Measurements from ENCODE around the gene EGR4. TPM values are rescaled to one million over a fixed set of nuclear protein-coding genes. Genes with fewer than 3 reads are reported as not detected.

Gene EGR4
- total RNA-seq, 1 donor from 2014 or later, result not detected

- FAIRE-seq (no peak), DNase-seq (ENCODE audit: low read depth) (no peak)
- no peaks in the 10 kb centered on the region for H3K27me3 Mint-ChIP-seq (ENCODE audit: low read depth, unreplicated experiment)
- no peak overlapping the region for H3K4me3 Mint-ChIP-seq (ENCODE audit: unreplicated experiment)
- H3K4me2 ChIP-seq (ENCODE audit: low read length), result no peak overlapping the region
- H3K4me1 Mint-ChIP-seq (ENCODE audit: low read depth, unreplicated experiment), result no peaks in the 10 kb centered on the region
- H2AFZ ChIP-seq (ENCODE audit: low read depth, low read length), result no peak overlapping the region
- H3K27ac ChIP-seq (ENCODE audit: low read depth, low read length), result no peak overlapping the region
- TF ChIP-seq CTCF (IDR thresholded peaks at IDR 0.05; ENCODE audit: insufficient read depth, low read depth, low read length) (no peak), EZH2 (IDR thresholded peaks at IDR 0.05; ENCODE audit: insufficient read depth, low read length) (no peak)
- no peaks in the 10 kb centered on the region for H3K9me3 Mint-ChIP-seq (ENCODE audit: unreplicated experiment)
- no peak overlapping the region for H3K27ac Mint-ChIP-seq (ENCODE audit: unreplicated experiment)
- no peak overlapping the region for H3K4me3 ChIP-seq (ENCODE audit: insufficient read depth, low read depth, low read length)
- no peaks in the 10 kb centered on the region for H3K4me1 ChIP-seq (ENCODE audit: insufficient read depth, low read length)
- H4K20me1 ChIP-seq (ENCODE audit: insufficient read depth, low read length), result peaks cover 20% of the 10 kb centered on the region
- no peaks in the 10 kb centered on the region for H3K27me3 ChIP-seq (ENCODE audit: insufficient read depth, low read length)
- peaks cover 15% of the 10 kb centered on the region for H3K36me3 Mint-ChIP-seq (ENCODE audit: low read depth, unreplicated experiment)
- H3K79me2 ChIP-seq (ENCODE audit: insufficient read depth, low read length), result no peaks in the 10 kb centered on the region
- no peak overlapping the region for H3K9ac ChIP-seq (ENCODE audit: low read length)
- no peaks in the 10 kb centered on the region for H3K36me3 ChIP-seq (ENCODE audit: insufficient read depth, low read length)
- H3K9me3 ChIP-seq (ENCODE audit: insufficient read depth, low read depth, low read length), result no peaks in the 10 kb centered on the region
These were observed 33.5 kb downstream of the EGR4 start for GRCh38 chr2:73259704-73260337.

DNA sequence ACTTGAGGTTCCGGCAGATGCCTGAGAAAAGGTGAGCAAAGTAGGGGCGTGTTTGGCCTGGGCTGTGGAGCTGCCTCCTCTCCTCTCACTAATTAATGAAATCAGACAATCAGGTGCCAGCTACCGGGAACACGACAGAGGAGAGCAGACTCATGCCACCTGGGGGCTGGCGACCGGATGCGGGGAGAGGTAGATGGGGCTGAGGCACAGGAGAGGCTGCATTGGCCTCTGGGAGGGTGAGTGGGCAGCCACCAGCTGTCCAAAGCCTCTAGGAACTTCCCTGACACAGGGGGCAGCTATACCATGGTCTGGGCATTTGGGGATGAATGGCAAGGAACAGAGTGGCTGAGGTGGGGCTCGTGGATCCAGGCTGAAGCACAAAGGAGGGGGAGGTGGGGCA is 34.1 kb downstream of the EGR4 start:
- FAIRE-seq (no peak), DNase-seq (ENCODE audit: low read depth) (no peak)
- Histone ChIP-seq H3K4me1 (ENCODE audit: insufficient read depth, low read length) (no peaks in the 10 kb centered on the region), H2AFZ (ENCODE audit: low read depth, low read length) (no peak overlapping the region), H3K79me2 (ENCODE audit: insufficient read depth, low read length) (no peaks in the 10 kb centered on the region), H3K9me3 (ENCODE audit: insufficient read depth, low read depth, low read length) (no peaks in the 10 kb centered on the region), H3K9ac (ENCODE audit: low read length) (no peak overlapping the region), H3K36me3 (ENCODE audit: insufficient read depth, low read length) (no peaks in the 10 kb centered on the region), H3K4me3 (ENCODE audit: insufficient read depth, low read depth, low read length) (no peak overlapping the region), H3K27ac (ENCODE audit: low read depth, low read length) (no peak overlapping the region), H4K20me1 (ENCODE audit: insufficient read depth, low read length) (peaks cover 26% of the 10 kb centered on the region), H3K4me2 (ENCODE audit: low read length) (no peak overlapping the region), H3K27me3 (ENCODE audit: insufficient read depth, low read length) (no peaks in the 10 kb centered on the region)
- Mint-ChIP-seq H3K27me3 (ENCODE audit: low read depth, unreplicated experiment) (no peaks in the 10 kb centered on the region), H3K4me1 (ENCODE audit: low read depth, unreplicated experiment) (no peaks in the 10 kb centered on the region), H3K27ac (ENCODE audit: unreplicated experiment) (no peak overlapping the region), H3K9me3 (ENCODE audit: unreplicated experiment) (no peaks in the 10 kb centered on the region), H3K36me3 (ENCODE audit: low read depth, unreplicated experiment) (peaks cover 15% of the 10 kb centered on the region), H3K4me3 (ENCODE audit: unreplicated experiment) (no peak overlapping the region)
- TF ChIP-seq EZH2 (IDR thresholded peaks at IDR 0.05; ENCODE audit: insufficient read depth, low read length) (no peak), CTCF (IDR thresholded peaks at IDR 0.05; ENCODE audit: insufficient read depth, low read depth, low read length) (no peak)

- no peak for FAIRE-seq
- H3K4me1 Mint-ChIP-seq (ENCODE audit: low read depth, unreplicated experiment), result no peaks in the 10 kb centered on the region
- DNase-seq (ENCODE audit: low read depth), result no peak
- Histone ChIP-seq H2AFZ (ENCODE audit: low read depth, low read length) (no peak overlapping the region), H3K36me3 (ENCODE audit: insufficient read depth, low read length) (peaks cover 3% of the 10 kb centered on the region), H3K4me3 (ENCODE audit: insufficient read depth, low read depth, low read length) (no peak overlapping the region), H4K20me1 (ENCODE audit: insufficient read depth, low read length) (peaks cover 30% of the 10 kb centered on the region), H3K4me1 (ENCODE audit: insufficient read depth, low read length) (no peaks in the 10 kb centered on the region), H3K27me3 (ENCODE audit: insufficient read depth, low read length) (no peaks in the 10 kb centered on the region), H3K27ac (ENCODE audit: low read depth, low read length) (no peak overlapping the region), H3K4me2 (ENCODE audit: low read length) (no peak overlapping the region), H3K79me2 (ENCODE audit: insufficient read depth, low read length) (no peaks in the 10 kb centered on the region), H3K9ac (ENCODE audit: low read length) (no peak overlapping the region), H3K9me3 (ENCODE audit: insufficient read depth, low read depth, low read length) (no peaks in the 10 kb centered on the region)
- TF ChIP-seq CTCF (IDR thresholded peaks at IDR 0.05; ENCODE audit: insufficient read depth, low read depth, low read length), result no peak
- TF ChIP-seq EZH2 (IDR thresholded peaks at IDR 0.05; ENCODE audit: insufficient read depth, low read length), result no peak
- H3K27ac Mint-ChIP-seq (ENCODE audit: unreplicated experiment), result no peak overlapping the region
- no peak overlapping the region for H3K4me3 Mint-ChIP-seq (ENCODE audit: unreplicated experiment)
- H3K36me3 Mint-ChIP-seq (ENCODE audit: low read depth, unreplicated experiment), result peaks cover 12% of the 10 kb centered on the region
- H3K27me3 Mint-ChIP-seq (ENCODE audit: low read depth, unreplicated experiment), result no peaks in the 10 kb centered on the region
- no peaks in the 10 kb centered on the region for H3K9me3 Mint-ChIP-seq (ENCODE audit: unreplicated experiment)
These were observed 34.5 kb downstream of the EGR4 start for GRCh38 chr2:73258913-73259215.

Measured in astrocyte (in vitro differentiated cells and primary cell).